Panc1 (cell line): ENCODE results near the gene TMED10. TPM values are rescaled to one million over a fixed set of nuclear protein-coding genes. Genes with fewer than 3 reads are reported as not detected.

Experiments
- ATAC-seq: fragments of 200-7000 bp; cut with Tn5 transposase; 2 replicates; pipeline ENCODE4 v1.9.1; 2020; ENCODE audit warnings: mild to moderate bottlenecking, moderate library complexity
- BruUV-seq: library from RNA; stranded (reverse); fragments of 400-500 nt; replicated peaks from 2 replicates; lab custom pipeline; 2021; lab: Mats Ljungman, UMichigan
- CTCF ChIA-PET: fragments of 300-600 bp; sonication (Branson Sonifier 250); formaldehyde crosslinking; loops from one replicate; lab custom pipeline; 2022; ENCODE audit warnings: antibody characterized with exemption; lab: Charles Lee
- POLR2A ChIA-PET: fragments of 300-600 bp; sonication (Branson Sonifier 250); formaldehyde crosslinking; loops from one replicate; lab custom pipeline; 2022; ENCODE audit warnings: antibody characterized with exemption; lab: Charles Lee
- DNase-seq: peaks from one replicate; pipeline ENCODE4 v3.0.0-alpha.2; 2010; ENCODE audit warnings: low read depth, low spot score
- H3K27ac ChIP-seq: 2 replicates; pipeline ENCODE4 v1.5.1; 2011; ENCODE audit warnings: mild to moderate bottlenecking, low read length, inconsistent platforms
- H3K27me3 ChIP-seq: fragments of 200-500 bp; sonication (Bioruptor generic); 2 replicates; pipeline ENCODE4 v1.6.0; 2014; ENCODE audit warnings: low read length, inconsistent platforms; ENCODE audit not compliant: control insufficient read depth, insufficient read depth
- H3K36me3 ChIP-seq: fragments of 200-500 bp; sonication (Bioruptor generic); 2 replicates; pipeline ENCODE4 v1.5.1; 2014; ENCODE audit warnings: inconsistent platforms, mild to moderate bottlenecking, low read length, moderate library complexity; ENCODE audit not compliant: control insufficient read depth, insufficient read depth
- H3K4me1 ChIP-seq: 2 replicates; pipeline ENCODE4 v1.5.1; 2011; ENCODE audit warnings: inconsistent platforms, mild to moderate bottlenecking, low read length, moderate library complexity; ENCODE audit not compliant: control insufficient read depth, insufficient read depth
- H3K4me3 ChIP-seq, 2 experiments: 2 replicates each; pipeline ENCODE4 v1.5.1; 2011 to 2012; ENCODE audit warnings: low read depth in 2 of 2, low read length in 2 of 2, mild to moderate bottlenecking in 2 of 2, inconsistent platforms in 1 of 2, moderate library complexity in 1 of 2
- H3K9me3 ChIP-seq: fragments of 200-500 bp; sonication (Bioruptor generic); 2 replicates; pipeline ENCODE4 v1.5.1; 2014; ENCODE audit warnings: low read depth, mild to moderate bottlenecking, inconsistent platforms, low read length, moderate library complexity; ENCODE audit not compliant: control insufficient read depth, insufficient read depth
- POLR2AphosphoS5 ChIP-seq: IDR thresholded peaks from 2 replicates; pipeline ENCODE4 v1.6.1; 2012; ENCODE audit warnings: mild to moderate bottlenecking, low read depth, low read length, moderate library complexity
- SIN3A ChIP-seq: IDR thresholded peaks from 2 replicates; pipeline ENCODE4 v1.6.1; 2012; ENCODE audit warnings: low read depth, mild to moderate bottlenecking, low read length, moderate library complexity, borderline replicate concordance; ENCODE audit not compliant: insufficient read depth
- TCF7L2 ChIP-seq: IDR thresholded peaks from 2 replicates; pipeline ENCODE4 v1.6.1; 2011; ENCODE audit warnings: mild to moderate bottlenecking, low read depth, low read length, inconsistent platforms
- in situ Hi-C: cut with HindIII; loops from 2 replicates; pipeline ENCODE4 v1.10.0; 2016; ENCODE audit warnings: low sequenced_read_pairs, low pct_unique_long_range_greater_than_20kb
- intact Hi-C: fragments of 100-400 bp; cut with micrococcal nuclease; formaldehyde crosslinking; loops from one replicate; pipeline ENCODE4 v1.10.0; 2022; ENCODE audit not compliant: unreplicated experiment
- total RNA-seq: library from RNA; stranded (reverse); gene quantifications from one replicate; pipeline ENCODE4 v1.2.1, GENCODE V29; 2021; ENCODE audit not compliant: unreplicated experiment
- TF ChIP-seq, protein P1 (sequence below): fragments of 450-650 bp; IDR thresholded peaks from 2 replicates; pipeline ENCODE4 v1.5.1; 2017; ENCODE audit warnings: mild to moderate bottlenecking
- TF ChIP-seq, protein P2 (sequence below), 2 experiments: IDR thresholded peaks; 2 replicates each; pipeline ENCODE4 v1.6.1; 2011 to 2012; ENCODE audit warnings: low read depth in 2 of 2, control low read depth in 1 of 2, low read length in 1 of 2, mild to moderate bottlenecking in 1 of 2, moderate library complexity in 1 of 2; ENCODE audit not compliant: insufficient read depth in 1 of 2

The TMED10 gene
- total RNA-seq, 1 experiment from 2014 or later: 183 TPM

DNA sequence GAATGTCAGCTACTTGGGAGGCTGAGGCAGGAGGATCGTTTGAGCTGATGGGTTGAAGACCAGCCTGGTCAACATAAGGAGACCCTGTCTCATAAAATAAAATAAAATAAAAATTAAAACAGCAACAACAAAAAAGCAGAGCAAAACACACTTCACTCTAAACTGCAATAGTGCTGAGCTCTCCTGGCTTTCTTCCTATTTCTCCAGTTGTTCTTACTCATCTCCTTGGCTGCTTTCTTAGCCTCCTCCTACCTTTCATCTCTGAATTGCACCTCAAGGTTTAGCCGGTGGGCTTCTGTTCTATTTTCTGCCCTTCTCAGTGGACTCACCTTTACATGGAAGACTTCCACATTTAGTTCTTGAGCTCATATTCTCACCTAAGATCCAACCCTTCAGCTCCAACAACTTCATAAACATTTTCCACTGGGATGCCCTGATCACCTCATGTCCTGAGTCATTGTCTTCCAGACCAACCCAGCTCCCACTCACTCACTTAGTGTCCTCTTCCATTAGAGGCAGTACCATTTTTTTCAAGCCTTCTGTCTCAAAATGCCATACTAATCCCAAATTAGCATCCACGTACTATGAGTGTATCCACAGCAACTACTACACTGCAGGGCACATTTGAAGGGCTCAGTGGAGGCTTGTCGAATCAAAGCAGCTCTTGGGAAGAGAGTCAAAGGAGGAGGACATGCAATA is 41.2 kb upstream of the TMED10 start:
- no TSS peak for BruUV-seq
- CTCF ChIA-PET: no interaction called here

DNA sequence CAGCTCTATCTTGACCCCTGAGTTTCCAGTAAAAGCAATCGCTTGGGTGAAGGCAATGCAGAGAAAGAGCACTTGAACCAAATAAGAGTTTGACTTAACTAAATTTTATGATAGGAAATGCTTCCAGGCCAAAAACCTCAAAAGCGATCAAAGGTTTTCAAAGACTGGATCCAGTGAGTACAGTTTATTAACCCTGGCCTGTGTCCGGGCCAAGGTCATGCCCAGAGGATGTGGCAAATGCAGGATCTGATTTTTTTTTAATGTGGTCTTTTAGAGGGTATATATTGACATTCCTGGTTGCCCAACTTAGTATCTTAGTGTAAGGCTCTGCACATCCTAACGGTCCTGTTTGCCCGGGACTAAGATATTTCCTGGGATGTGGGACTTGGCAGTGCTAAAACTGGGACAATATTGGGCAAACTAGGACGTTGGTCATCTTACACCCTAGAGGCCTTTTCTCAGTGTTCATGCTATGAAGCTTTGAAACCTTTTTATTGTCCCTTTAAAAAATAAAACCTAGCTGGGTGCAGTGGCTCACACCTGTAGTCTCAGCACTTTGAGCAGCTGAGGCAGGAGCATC is 40.1 kb upstream of the TMED10 start:
- Histone ChIP-seq H3K4me3 (no peak overlapping the region), H3K27ac (no peak overlapping the region), H3K4me1 (no peaks in the 10 kb centered on the region), H3K36me3 (no peaks in the 10 kb centered on the region), H3K27me3 (no peaks in the 10 kb centered on the region), H3K9me3 (no peaks in the 10 kb centered on the region)
- ChIA-PET CTCF (no interaction called here), POLR2A (no interaction called here)
- intact Hi-C loops (no loop called here), in situ Hi-C loops (no loop called here)
- DNase-seq: no peak
- BruUV-seq: no TSS peak
- no peak for TF ChIP-seq SIN3A
- TF ChIP-seq, protein P1, sequence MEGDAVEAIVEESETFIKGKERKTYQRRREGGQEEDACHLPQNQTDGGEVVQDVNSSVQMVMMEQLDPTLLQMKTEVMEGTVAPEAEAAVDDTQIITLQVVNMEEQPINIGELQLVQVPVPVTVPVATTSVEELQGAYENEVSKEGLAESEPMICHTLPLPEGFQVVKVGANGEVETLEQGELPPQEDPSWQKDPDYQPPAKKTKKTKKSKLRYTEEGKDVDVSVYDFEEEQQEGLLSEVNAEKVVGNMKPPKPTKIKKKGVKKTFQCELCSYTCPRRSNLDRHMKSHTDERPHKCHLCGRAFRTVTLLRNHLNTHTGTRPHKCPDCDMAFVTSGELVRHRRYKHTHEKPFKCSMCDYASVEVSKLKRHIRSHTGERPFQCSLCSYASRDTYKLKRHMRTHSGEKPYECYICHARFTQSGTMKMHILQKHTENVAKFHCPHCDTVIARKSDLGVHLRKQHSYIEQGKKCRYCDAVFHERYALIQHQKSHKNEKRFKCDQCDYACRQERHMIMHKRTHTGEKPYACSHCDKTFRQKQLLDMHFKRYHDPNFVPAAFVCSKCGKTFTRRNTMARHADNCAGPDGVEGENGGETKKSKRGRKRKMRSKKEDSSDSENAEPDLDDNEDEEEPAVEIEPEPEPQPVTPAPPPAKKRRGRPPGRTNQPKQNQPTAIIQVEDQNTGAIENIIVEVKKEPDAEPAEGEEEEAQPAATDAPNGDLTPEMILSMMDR: no peak
- no peak for TF ChIP-seq POLR2AphosphoS5
- TF ChIP-seq TCF7L2: no peak
- TF ChIP-seq, protein P2, sequence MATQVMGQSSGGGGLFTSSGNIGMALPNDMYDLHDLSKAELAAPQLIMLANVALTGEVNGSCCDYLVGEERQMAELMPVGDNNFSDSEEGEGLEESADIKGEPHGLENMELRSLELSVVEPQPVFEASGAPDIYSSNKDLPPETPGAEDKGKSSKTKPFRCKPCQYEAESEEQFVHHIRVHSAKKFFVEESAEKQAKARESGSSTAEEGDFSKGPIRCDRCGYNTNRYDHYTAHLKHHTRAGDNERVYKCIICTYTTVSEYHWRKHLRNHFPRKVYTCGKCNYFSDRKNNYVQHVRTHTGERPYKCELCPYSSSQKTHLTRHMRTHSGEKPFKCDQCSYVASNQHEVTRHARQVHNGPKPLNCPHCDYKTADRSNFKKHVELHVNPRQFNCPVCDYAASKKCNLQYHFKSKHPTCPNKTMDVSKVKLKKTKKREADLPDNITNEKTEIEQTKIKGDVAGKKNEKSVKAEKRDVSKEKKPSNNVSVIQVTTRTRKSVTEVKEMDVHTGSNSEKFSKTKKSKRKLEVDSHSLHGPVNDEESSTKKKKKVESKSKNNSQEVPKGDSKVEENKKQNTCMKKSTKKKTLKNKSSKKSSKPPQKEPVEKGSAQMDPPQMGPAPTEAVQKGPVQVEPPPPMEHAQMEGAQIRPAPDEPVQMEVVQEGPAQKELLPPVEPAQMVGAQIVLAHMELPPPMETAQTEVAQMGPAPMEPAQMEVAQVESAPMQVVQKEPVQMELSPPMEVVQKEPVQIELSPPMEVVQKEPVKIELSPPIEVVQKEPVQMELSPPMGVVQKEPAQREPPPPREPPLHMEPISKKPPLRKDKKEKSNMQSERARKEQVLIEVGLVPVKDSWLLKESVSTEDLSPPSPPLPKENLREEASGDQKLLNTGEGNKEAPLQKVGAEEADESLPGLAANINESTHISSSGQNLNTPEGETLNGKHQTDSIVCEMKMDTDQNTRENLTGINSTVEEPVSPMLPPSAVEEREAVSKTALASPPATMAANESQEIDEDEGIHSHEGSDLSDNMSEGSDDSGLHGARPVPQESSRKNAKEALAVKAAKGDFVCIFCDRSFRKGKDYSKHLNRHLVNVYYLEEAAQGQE (IDR thresholded peaks at IDR 0.05; ENCODE audit: insufficient read depth in 1 of 2, low read depth in 2 of 2, low read length in 1 of 2): no peak
- ATAC-seq: no peak

More for the DNA sequence above, 41.2 kb upstream of the TMED10 start:
- Histone ChIP-seq H3K4me1 (no peaks in the 10 kb centered on the region), H3K27ac (no peak overlapping the region), H3K36me3 (no peaks in the 10 kb centered on the region), H3K27me3 (no peaks in the 10 kb centered on the region), H3K9me3 (no peaks in the 10 kb centered on the region), H3K4me3 (no peak overlapping the region)
- intact Hi-C loops (no loop called here), in situ Hi-C loops (no loop called here)
- TF ChIP-seq, protein P1: no peak
- TF ChIP-seq TCF7L2 (no peak), POLR2AphosphoS5 (no peak), SIN3A (no peak)
- TF ChIP-seq, protein P2 (IDR thresholded peaks at IDR 0.05; ENCODE audit: insufficient read depth in 1 of 2, low read depth in 2 of 2, low read length in 1 of 2): no peak
- POLR2A ChIA-PET: no interaction called here
- ATAC-seq (no peak), DNase-seq (no peak)
